T-cell (primary cell): ENCODE data around the gene CASR. TPM values are rescaled to one million over a fixed set of nuclear protein-coding genes. Genes with fewer than 3 reads are reported as not detected.

Source experiments
- ATAC-seq, 4 experiments: fragments of 200-7000 bp in 3 of 4; fragments of 150-1000 bp in 1 of 4; cut with Tn5 transposase; replicated peaks in 1 of 4; 1 replicate in 3 of 4; 2 replicates in 1 of 4; pipeline ENCODE4 v1.10.0; 2021; ENCODE audit warnings: moderate library complexity in 3 of 4, mild to moderate bottlenecking in 2 of 4, moderate number of reproducible peaks in 1 of 4
- CTCF ChIA-PET, 2 donors: fragments of 300-600 bp; sonication (Branson Sonifier 250); formaldehyde crosslinking; loops; one replicate each; lab custom pipeline; 2022; ENCODE audit warnings: antibody characterized with exemption in 2 of 2; lab: Charles Lee
- POLR2A ChIA-PET, 2 donors: fragments of 300-600 bp; sonication (Branson Sonifier 250); formaldehyde crosslinking; loops; one replicate each; lab custom pipeline; 2022; ENCODE audit warnings: antibody characterized with exemption in 2 of 2; lab: Charles Lee
- DNase-seq, 35 experiments: peaks; one replicate each; pipeline versions ENCODE4 v3.0.0 to v3.0.0-alpha.2; 2013 to 2023
- H3K27ac ChIP-seq: one replicate; pipeline ENCODE4 v1.5.1; 2013; ENCODE audit warnings: low read length
- H3K27me3 ChIP-seq, 2 experiments: replicated peaks in 1 of 2; 1 replicate in 1 of 2; 2 replicates in 1 of 2; pipeline versions ENCODE4 v1.6.1 to v1.7.0; 2013; ENCODE audit warnings: low read length in 1 of 2, mixed read lengths in 1 of 2; ENCODE audit not compliant: control insufficient read depth in 2 of 2, insufficient read depth in 2 of 2; ENCODE audit errors: extremely low read depth in 1 of 2
- H3K36me3 ChIP-seq, 2 donors: 1 replicate in 1 of 2; 2 replicates in 1 of 2; pipeline versions ENCODE4 v1.6.1 to v1.7.0; 2013; ENCODE audit warnings: low read length in 1 of 2; ENCODE audit not compliant: control insufficient read depth in 2 of 2, insufficient read depth in 1 of 2; ENCODE audit errors: extremely low read depth in 1 of 2
- H3K4me1 ChIP-seq, 2 experiments: 1 replicate in 1 of 2; 2 replicates in 1 of 2; pipeline versions ENCODE4 v1.6.1 to v1.7.0; 2013; ENCODE audit warnings: low read length in 2 of 2, mixed read lengths in 1 of 2; ENCODE audit not compliant: insufficient read depth in 2 of 2, control insufficient read depth in 1 of 2; ENCODE audit errors: extremely low read depth in 1 of 2
- H3K4me3 ChIP-seq, 2 donors: 1 replicate in 1 of 2; 2 replicates in 1 of 2; pipeline versions ENCODE4 v1.5.1 to v1.7.0; 2013; ENCODE audit warnings: mild to moderate bottlenecking in 2 of 2, low read length in 1 of 2, moderate library complexity in 1 of 2; ENCODE audit not compliant: control insufficient read depth in 1 of 2; ENCODE audit errors: extremely low read depth in 1 of 2
- H3K9me3 ChIP-seq: 2 replicates; pipeline ENCODE4 v1.7.0; 2013
- H3K27ac Mint-ChIP-seq, 2 donors: one replicate each; pipeline ENCODE4 v1.8.0; 2020 to 2021; ENCODE audit warnings: mild to moderate bottlenecking in 2 of 2, mixed read lengths in 2 of 2
- H3K27me3 Mint-ChIP-seq, 2 donors: one replicate each; pipeline ENCODE4 v1.8.0; 2021 to 2022; ENCODE audit warnings: mixed read lengths in 2 of 2
- H3K36me3 Mint-ChIP-seq: one replicate; pipeline ENCODE4 v1.8.0; 2021; ENCODE audit warnings: mixed read lengths
- H3K4me1 Mint-ChIP-seq, 3 donors: one replicate each; pipeline ENCODE4 v1.8.0; 2020 to 2022; ENCODE audit warnings: mixed read lengths in 3 of 3, mild to moderate bottlenecking in 1 of 3
- H3K4me3 Mint-ChIP-seq, 3 donors: one replicate each; pipeline ENCODE4 v1.8.0; 2020 to 2022; ENCODE audit warnings: mild to moderate bottlenecking in 3 of 3, mixed read lengths in 3 of 3, moderate library complexity in 3 of 3
- H3K9me3 Mint-ChIP-seq, 3 donors: one replicate each; pipeline ENCODE4 v1.8.0; 2020 to 2022; ENCODE audit warnings: mixed read lengths in 3 of 3
- WGBS: methylation state at CpG from one replicate; pipeline ENCODE4 v1.1.5; 2013; ENCODE audit warnings: missing lambda C conversion rate; ENCODE audit not compliant: insufficient coverage; 5-methylcytosine and 5-hydroxymethylcytosine counted together
- total RNA-seq, 35 experiments: library from RNA in 6 of 35; stranded (reverse) in 6 of 35; fragments of 120-200 nt in 1 of 35; gene quantifications; one replicate each; pipeline versions ENCODE4 v1.2.1 to v1.2.4 and lab custom pipeline; 2013 to 2026

The CASR gene
- total RNA-seq, 5 donors from 2014 or later (not counting 1 experiment from before 2014, with no cell fraction given): 0.03 to 0.21 TPM; not detected in 3

DNA sequence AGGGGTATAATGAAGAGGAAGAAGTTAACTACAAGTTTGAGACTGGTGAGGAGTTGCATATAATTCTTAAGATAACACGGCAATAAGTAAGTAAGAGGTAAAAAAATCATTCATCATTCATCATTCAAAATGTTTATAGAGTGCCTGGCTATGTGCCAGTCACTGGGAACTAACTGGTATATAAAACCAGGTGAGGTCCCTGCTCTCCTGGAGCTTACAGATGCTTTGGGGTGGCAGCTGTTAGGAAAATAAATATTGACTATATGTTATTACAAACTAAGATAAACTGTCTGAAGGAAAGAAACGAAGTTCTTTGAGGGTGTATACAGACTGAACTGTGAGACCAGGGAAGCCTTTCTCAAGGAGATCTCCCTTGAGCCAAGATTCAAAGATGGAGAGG is 2.9 kb downstream of the CASR start:
- Mint-ChIP-seq H3K27me3 (peaks cover 50 to 65% of the 10 kb centered on the region in 2 donors), H3K4me3 (no peak overlapping the region), H3K9me3 (no peaks in the 10 kb centered on the region), H3K36me3 (no peaks in the 10 kb centered on the region), H3K27ac (no peak overlapping the region), H3K4me1 (peaks cover 6 to 10% (median 7%) of the 10 kb centered on the region in 3 donors)
- Histone ChIP-seq H3K27me3 (peaks cover 10 to 20% of the 10 kb centered on the region in 2 experiments), H3K36me3 (no peaks in the 10 kb centered on the region), H3K27ac (no peak overlapping the region), H3K4me3 (no peak overlapping the region), H3K9me3 (no peaks in the 10 kb centered on the region), H3K4me1 (no peaks in the 10 kb centered on the region)
- no CpG with 5 or more reads among the region's 2 CpGs for WGBS
- no peak for DNase-seq
- POLR2A ChIA-PET: no interaction called here
- CTCF ChIA-PET: no interaction called here
- ATAC-seq: no peak

GRCh38 chr3:122188737-122189136 is 5.3 kb downstream of the CASR start:
- no peaks in the 10 kb centered on the region for H3K36me3 Mint-ChIP-seq
- H3K4me1 Mint-ChIP-seq: peaks cover 2 to 3% (median 3%) of the 10 kb centered on the region in 3 donors
- no peak for ATAC-seq
- no peaks in the 10 kb centered on the region for H3K9me3 Mint-ChIP-seq
- Histone ChIP-seq H3K27me3 (peaks cover 8 to 15% of the 10 kb centered on the region in 2 experiments), H3K4me3 (no peak overlapping the region), H3K4me1 (no peaks in the 10 kb centered on the region), H3K27ac (no peak overlapping the region), H3K9me3 (no peaks in the 10 kb centered on the region), H3K36me3 (no peaks in the 10 kb centered on the region)
- no peak overlapping the region for H3K4me3 Mint-ChIP-seq
- no peak for DNase-seq
- ChIA-PET CTCF (no interaction called here), POLR2A (no interaction called here)
- H3K27ac Mint-ChIP-seq: no peak overlapping the region
- H3K27me3 Mint-ChIP-seq: peaks cover 32 to 53% of the 10 kb centered on the region in 2 donors
- WGBS: no CpG with 5 or more reads among the region's 1 CpG

DNA sequence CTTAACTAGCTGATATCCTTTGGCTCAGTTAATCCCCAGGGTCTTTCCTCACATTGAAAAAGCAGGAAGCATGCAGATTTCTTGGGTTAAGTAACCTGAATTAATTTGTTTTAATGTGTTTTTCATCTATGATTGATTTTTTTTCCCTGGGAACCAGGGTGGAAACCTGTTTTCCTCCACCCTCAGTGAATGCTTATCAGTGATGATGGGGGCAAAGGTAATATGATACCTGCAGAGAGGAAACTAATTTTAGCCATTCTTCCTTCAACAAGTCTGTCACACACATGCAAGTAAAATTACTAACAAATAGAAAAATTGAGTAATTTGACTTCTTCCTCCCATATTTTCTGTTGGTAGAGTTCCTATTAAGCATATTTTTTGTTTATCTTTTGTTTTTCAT is 5.9 kb downstream of the CASR start:
- Histone ChIP-seq H3K27me3 (peaks cover 8 to 9% of the 10 kb centered on the region in 2 experiments), H3K4me1 (no peaks in the 10 kb centered on the region), H3K9me3 (no peaks in the 10 kb centered on the region), H3K27ac (no peak overlapping the region), H3K36me3 (no peaks in the 10 kb centered on the region), H3K4me3 (no peak overlapping the region)
- H3K27me3 Mint-ChIP-seq: peaks cover 29 to 50% of the 10 kb centered on the region in 2 donors
- H3K36me3 Mint-ChIP-seq: no peaks in the 10 kb centered on the region
- peaks cover 0 to 2% (median 2%) of the 10 kb centered on the region in 3 donors for H3K4me1 Mint-ChIP-seq
- H3K27ac Mint-ChIP-seq: no peak overlapping the region
- no peak for DNase-seq
- no peaks in the 10 kb centered on the region for H3K9me3 Mint-ChIP-seq
- ChIA-PET CTCF (no interaction called here), POLR2A (no interaction called here)
- H3K4me3 Mint-ChIP-seq: no peak overlapping the region
- ATAC-seq: no peak

- ATAC-seq: no peak
- H3K4me1 Mint-ChIP-seq: peaks cover 0 to 7% (median 0%) of the 10 kb centered on the region in 3 donors
- H3K9me3 ChIP-seq: no peaks in the 10 kb centered on the region
- H3K27ac Mint-ChIP-seq: no peak overlapping the region
- DNase-seq: no peak
- no peaks in the 10 kb centered on the region for H3K4me1 ChIP-seq
- H3K4me3 Mint-ChIP-seq: no peak overlapping the region
- H3K27me3 ChIP-seq: peaks cover 2 to 4% of the 10 kb centered on the region in 2 experiments
- H3K9me3 Mint-ChIP-seq: peaks cover 0 to 5% (median 0%) of the 10 kb centered on the region in 3 donors
- ChIA-PET POLR2A (no interaction called here), CTCF (no interaction called here)
- no peak overlapping the region for H3K27ac ChIP-seq
- peaks cover 20 to 49% of the 10 kb centered on the region in 2 donors for H3K27me3 Mint-ChIP-seq
- WGBS: no CpG with 5 or more reads among the region's 3 CpGs
- H3K36me3 ChIP-seq: no peaks in the 10 kb centered on the region
- H3K4me3 ChIP-seq: no peak overlapping the region
- H3K36me3 Mint-ChIP-seq: no peaks in the 10 kb centered on the region
Observed at GRCh38 chr3:122190525-122190924, 7.1 kb downstream of the CASR start.

- DNase-seq (no peak), ATAC-seq (no peak)
- Histone ChIP-seq H3K36me3 (no peaks in the 10 kb centered on the region), H3K27me3 (peaks cover 0 to 2% of the 10 kb centered on the region in 2 experiments), H3K4me1 (no peaks in the 10 kb centered on the region), H3K9me3 (no peaks in the 10 kb centered on the region), H3K4me3 (no peak overlapping the region), H3K27ac (no peak overlapping the region)
- no CpG with 5 or more reads among the region's 2 CpGs for WGBS
- Mint-ChIP-seq H3K36me3 (no peaks in the 10 kb centered on the region), H3K4me3 (no peak overlapping the region), H3K27ac (no peak overlapping the region), H3K9me3 (peaks cover 0 to 7% (median 0%) of the 10 kb centered on the region in 3 donors), H3K4me1 (peaks cover 0 to 7% (median 2%) of the 10 kb centered on the region in 3 donors), H3K27me3 (peaks cover 1 to 8% of the 10 kb centered on the region in 2 donors)
- ChIA-PET POLR2A (no interaction called here), CTCF (no interaction called here)
Observed at GRCh38 chr3:122198966-122199365, 15.5 kb downstream of the CASR start.

- peaks cover 0 to 7% (median 0%) of the 10 kb centered on the region in 3 donors for H3K9me3 Mint-ChIP-seq
- DNase-seq (no peak), ATAC-seq (no peak)
- 83% methylated on average over 1 of the region's 4 CpGs for WGBS
- H3K27me3 Mint-ChIP-seq: peaks cover 1 to 7% of the 10 kb centered on the region in 2 donors
- no peaks in the 10 kb centered on the region for H3K36me3 ChIP-seq
- peaks cover 0 to 6% (median 2%) of the 10 kb centered on the region in 3 donors for H3K4me1 Mint-ChIP-seq
- H3K4me1 ChIP-seq: no peaks in the 10 kb centered on the region
- H3K27ac Mint-ChIP-seq: no peak overlapping the region
- H3K27ac ChIP-seq: no peak overlapping the region
- POLR2A ChIA-PET: no interaction called here
- CTCF ChIA-PET: no interaction called here
- H3K4me3 Mint-ChIP-seq: no peak overlapping the region
- H3K4me3 ChIP-seq: no peak overlapping the region
- peaks cover 0 to 2% of the 10 kb centered on the region in 2 experiments for H3K27me3 ChIP-seq
- no peaks in the 10 kb centered on the region for H3K36me3 Mint-ChIP-seq
- H3K9me3 ChIP-seq: no peaks in the 10 kb centered on the region
Observed at GRCh38 chr3:122199552-122199951, 16.1 kb downstream of the CASR start.

- H3K36me3 ChIP-seq: no peaks in the 10 kb centered on the region
- ATAC-seq (no peak), DNase-seq (no peak)
- Mint-ChIP-seq H3K9me3 (peaks cover 0 to 3% (median 0%) of the 10 kb centered on the region in 3 donors), H3K27me3 (peaks cover 0 to 1% of the 10 kb centered on the region in 2 donors), H3K36me3 (no peaks in the 10 kb centered on the region), H3K4me3 (no peak overlapping the region), H3K27ac (no peak overlapping the region), H3K4me1 (peaks cover 0 to 2% (median 0%) of the 10 kb centered on the region in 3 donors)
- H3K27me3 ChIP-seq: peaks cover 0 to 2% of the 10 kb centered on the region in 2 experiments
- no peak overlapping the region for H3K27ac ChIP-seq
- WGBS: no CpG with 5 or more reads among the region's 3 CpGs
- ChIA-PET POLR2A (no interaction called here), CTCF (no interaction called here)
- no peaks in the 10 kb centered on the region for H3K4me1 ChIP-seq
- no peak overlapping the region for H3K4me3 ChIP-seq
- no peaks in the 10 kb centered on the region for H3K9me3 ChIP-seq
Observed at GRCh38 chr3:122200661-122201060, 17.2 kb downstream of the CASR start.
